ENCODE measurements around the gene UVSSA. TPM values are rescaled to one million over a fixed set of nuclear protein-coding genes. Genes with fewer than 3 reads are reported as not detected.

Gene UVSSA
- total RNA-seq, 2 donors from 2014 or later: 18.2 to 26.0 TPM

DNA sequence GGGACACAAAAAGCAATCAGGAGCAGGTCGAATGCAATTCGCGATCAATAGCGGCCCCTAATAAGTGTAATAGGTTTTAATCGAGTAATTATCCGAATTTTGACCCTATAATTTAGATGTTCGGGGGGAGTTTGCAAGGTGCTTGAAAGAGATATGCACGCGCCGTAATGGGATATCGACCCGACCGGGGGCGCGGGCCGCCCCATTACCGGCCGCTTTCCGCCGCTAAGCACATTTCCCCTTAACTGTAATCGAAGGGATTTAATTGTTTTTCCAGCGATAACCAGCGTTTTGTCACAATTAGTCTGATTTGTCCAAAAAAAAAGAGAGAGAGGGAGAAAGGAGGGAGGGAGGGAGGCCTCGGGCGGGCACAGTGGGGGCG is 58.2 kb downstream of the UVSSA start:
- Histone ChIP-seq H3K27ac (no peak overlapping the region), H3K27me3 (peaks cover 7 to 60% of the 10 kb centered on the region in 2 donors), H3K4me3 (no peak overlapping the region), H3K9me3 (no peaks in the 10 kb centered on the region), H3K4me1 (peaks cover 37% of the 10 kb centered on the region), H3K36me3 (replicated peaks in 1 of 2; ENCODE audit: insufficient read depth in 1 of 2, low read depth in 2 of 2) (no peaks in the 10 kb centered on the region)
- intact Hi-C loops (cut with DNase I): no loop called here
- ATAC-seq: no peak
- no peak for DNase-seq
- TF ChIP-seq POLR2A (IDR thresholded peaks at IDR 0.05): no peak
- no peak for TF ChIP-seq CTCF (IDR thresholded peaks at IDR 0.05)
- WGBS, 2 donors: 1 to 9% methylated on average over 11 to 26 of the region's 26 CpGs

DNA sequence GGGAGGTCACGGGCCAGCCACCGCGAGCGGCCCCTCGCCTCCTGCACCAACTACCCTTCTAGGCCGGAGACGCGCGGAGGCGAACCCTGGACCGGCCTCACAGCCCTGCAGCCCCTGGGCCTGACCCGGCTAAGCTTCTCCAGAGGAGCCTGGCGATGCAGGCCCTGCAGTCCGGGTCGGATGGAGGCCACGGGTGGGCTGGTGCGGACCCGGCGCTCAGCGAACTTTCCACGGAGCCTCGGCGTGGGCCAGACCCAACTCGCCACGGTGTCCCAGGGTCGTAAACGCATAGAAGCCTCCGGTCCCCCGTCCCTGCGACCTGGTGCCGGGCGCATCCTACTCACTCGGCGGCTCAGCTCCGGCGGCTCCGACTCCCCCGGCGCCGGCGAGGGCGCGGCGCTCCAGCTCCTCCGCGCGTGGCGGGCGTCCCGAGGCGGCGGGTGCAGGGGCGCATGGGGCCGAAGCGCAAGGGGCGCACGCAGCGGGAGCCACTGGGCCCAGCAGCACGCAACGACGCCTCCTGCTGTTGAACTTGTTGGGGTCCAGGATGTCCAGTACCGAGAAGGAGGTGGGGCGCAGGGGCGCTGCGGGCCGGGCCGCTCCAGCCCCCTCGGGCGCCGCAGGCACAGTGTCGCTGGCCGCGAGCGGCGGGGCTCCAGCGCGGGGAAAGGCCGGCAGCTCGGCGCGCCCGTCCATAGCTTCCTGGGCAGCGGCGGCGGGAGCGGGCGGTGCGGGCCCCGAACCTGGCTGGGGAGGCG is 58.8 kb downstream of the UVSSA start:
- intact Hi-C loops (cut with DNase I): no loop called here
- H3K27ac ChIP-seq: no peak overlapping the region
- H3K9me3 ChIP-seq: no peaks in the 10 kb centered on the region
- no peak for DNase-seq
- peaks cover 37% of the 10 kb centered on the region for H3K4me1 ChIP-seq
- H3K4me3 ChIP-seq: no peak overlapping the region
- no peaks in the 10 kb centered on the region for H3K36me3 ChIP-seq (replicated peaks in 1 of 2; ENCODE audit: insufficient read depth in 1 of 2, low read depth in 2 of 2)
- TF ChIP-seq CTCF (IDR thresholded peaks at IDR 0.05) (no peak), POLR2A (IDR thresholded peaks at IDR 0.05) (no peak)
- no peak for ATAC-seq
- peaks cover 7 to 62% of the 10 kb centered on the region in 2 donors for H3K27me3 ChIP-seq
- whole genome bisulfite sequencing, 2 donors: 0 to 3% methylated on average over 5 to 85 of the region's 90 CpGs

DNA sequence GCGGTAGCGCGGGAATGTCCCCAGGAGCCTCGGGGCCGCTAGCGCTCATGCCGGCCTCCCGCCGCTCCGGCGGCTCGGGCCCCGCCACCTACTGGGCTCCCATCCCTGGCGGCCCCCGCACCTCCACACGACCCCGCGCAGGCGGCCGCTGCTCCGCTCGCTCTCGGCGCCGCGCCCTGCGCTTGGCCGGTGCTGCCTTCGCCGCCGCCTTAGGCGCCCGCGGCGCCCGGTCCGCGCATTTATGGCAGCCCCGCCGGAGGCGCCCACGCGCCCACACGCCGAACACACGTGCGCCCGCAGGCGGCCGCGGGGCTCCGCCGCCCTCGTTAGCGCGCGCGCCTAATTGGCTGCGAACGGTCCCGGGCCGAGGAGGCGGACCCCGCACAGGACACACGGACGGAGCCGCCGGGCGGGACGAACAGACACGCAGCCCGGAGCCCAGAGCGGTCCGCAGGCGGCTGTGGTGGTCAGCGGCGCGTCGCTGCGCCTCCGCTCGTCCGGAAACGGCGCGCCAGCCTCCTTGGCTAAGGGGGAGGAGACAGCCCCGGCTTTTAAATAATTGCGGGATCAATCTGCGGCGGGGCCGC is 59.5 kb downstream of the UVSSA start, which contains the start of gene NKX1-1:
Gene NKX1-1 (minus strand): TSS at position 49 of the 587 bp plus-strand sequence. CDS start 0 bp downstream, at position 49.
- DNase-seq (no peak), ATAC-seq (no peak)
- H3K4me3 ChIP-seq: no peak within 1 kb of the TSS
- no peaks in the 10 kb centered on the region for H3K36me3 ChIP-seq (replicated peaks in 1 of 2; ENCODE audit: insufficient read depth in 1 of 2, low read depth in 2 of 2)
- WGBS, 2 donors: 4 to 7% methylated on average over 6 to 76 of the region's 91 CpGs
- H3K27me3 ChIP-seq: peaks cover 7 to 65% of the 10 kb centered on the region in 2 donors
- intact Hi-C loops (cut with DNase I): no loop called here
- no peaks in the 10 kb centered on the region for H3K9me3 ChIP-seq
- peaks cover 37% of the 10 kb centered on the region for H3K4me1 ChIP-seq
- TF ChIP-seq CTCF (IDR thresholded peaks at IDR 0.05) (no peak), POLR2A (IDR thresholded peaks at IDR 0.05) (no peak)
- no peak within 1 kb of the TSS for H3K27ac ChIP-seq

DNA sequence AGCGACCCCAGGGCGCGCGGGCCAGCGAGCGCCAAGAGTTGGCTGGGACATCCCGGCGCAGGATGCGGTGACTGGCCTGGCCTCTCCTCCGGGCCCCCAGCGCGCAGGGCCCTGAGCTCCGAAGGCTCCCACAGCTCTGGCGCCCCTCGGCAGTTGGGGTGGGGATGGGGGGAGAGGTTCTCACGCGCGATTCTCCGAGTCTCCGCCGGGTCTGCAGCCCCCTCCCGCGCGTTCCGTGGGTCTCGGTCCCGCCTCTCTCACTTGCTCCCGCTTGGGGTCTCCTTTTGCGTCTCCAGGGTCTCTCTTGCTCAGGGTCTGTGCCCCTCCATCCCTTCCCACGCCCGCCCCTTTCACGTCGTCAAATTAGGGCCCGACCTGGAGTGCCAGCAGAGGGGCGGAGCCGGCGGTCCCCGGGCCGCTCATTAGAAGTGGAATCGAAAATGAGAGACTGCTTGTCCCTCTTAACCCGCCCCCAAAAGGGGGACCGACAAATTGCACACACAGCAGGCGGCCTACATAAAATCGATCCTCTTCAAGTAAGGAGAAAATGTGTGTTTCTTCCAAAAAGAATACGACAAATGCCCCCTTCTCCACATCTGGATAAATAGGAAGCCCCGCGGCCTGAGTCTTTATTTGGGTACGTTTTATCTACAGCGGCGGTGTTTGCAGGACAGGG is 60.1 kb downstream of the UVSSA start:
- peaks cover 37% of the 10 kb centered on the region for H3K4me1 ChIP-seq
- ATAC-seq (no peak), DNase-seq (no peak)
- 5 to 6% methylated on average over 29 to 50 of the region's 50 CpGs for WGBS, 2 donors
- H3K27ac ChIP-seq: no peak overlapping the region
- intact Hi-C loops (cut with DNase I): no loop called here
- no peaks in the 10 kb centered on the region for H3K36me3 ChIP-seq (replicated peaks in 1 of 2; ENCODE audit: insufficient read depth in 1 of 2, low read depth in 2 of 2)
- no peaks in the 10 kb centered on the region for H3K9me3 ChIP-seq
- TF ChIP-seq POLR2A (IDR thresholded peaks at IDR 0.05) (no peak), CTCF (IDR thresholded peaks at IDR 0.05) (no peak)
- no peak overlapping the region for H3K4me3 ChIP-seq
- H3K27me3 ChIP-seq: peaks cover 7 to 60% of the 10 kb centered on the region in 2 donors

All from body of pancreas (tissue), 4 donors.